Endothelial cell of hepatic sinusoid (primary cell): ENCODE data around the gene OR5A1.

Source experiments
- in situ Hi-C: cut with HindIII; loops from 2 replicates; pipeline ENCODE4 v1.10.0; 2017; ENCODE audit warnings: low sequenced_read_pairs

Gene OR5A1

GRCh38 chr11:59475176-59475575 is 38.9 kb downstream of the OR5A1 start:
- in situ Hi-C loops = no loop called here

- in situ Hi-C loops = no loop called here
These were observed 43.6 kb downstream of the OR5A1 start for GRCh38 chr11:59479906-59480305.

GRCh38 chr11:59480359-59480758 is 44.1 kb downstream of the OR5A1 start:
- in situ Hi-C loops = no loop called here
